Lower leg skin (tissue), 4 donors: ENCODE results near the gene SHANK1. TPM values are rescaled to one million over a fixed set of nuclear protein-coding genes. Genes with fewer than 3 reads are reported as not detected.

ENCODE experiments used
- DNase-seq, 2 donors: peaks; one replicate each; pipeline ENCODE4 v3.0.0-alpha.2; 2019; ENCODE audit warnings: low spot score in 2 of 2
- H3K4me3 ChIP-seq: fragments of 200-600 bp; sonication (generic); 2 replicates; pipeline ENCODE4 v1.5.1; 2017; ENCODE audit warnings: mild to moderate bottlenecking, low read depth; ENCODE audit not compliant: poor library complexity, severe bottlenecking
- CTCF ChIP-seq, 3 donors: fragments of 450-650 bp; IDR thresholded peaks; one replicate each; pipeline ENCODE4 v1.5.1; 2016; ENCODE audit warnings: antibody characterized with exemption in 3 of 3, mild to moderate bottlenecking in 3 of 3, moderate library complexity in 2 of 3
- POLR2A ChIP-seq, 2 donors: fragments of 450-650 bp; IDR thresholded peaks; one replicate each; pipeline ENCODE4 v1.6.1; 2016 to 2017; ENCODE audit warnings: antibody characterized with exemption in 2 of 2, mild to moderate bottlenecking in 1 of 2, moderate library complexity in 1 of 2
- WGBS, 2 donors: methylation state at CpG; one replicate each; pipeline ENCODE4 v1.1.5; 2018; 5-methylcytosine and 5-hydroxymethylcytosine counted together
- intact Hi-C: fragments of 100-400 bp; cut with DNase I; formaldehyde crosslinking; loops from one replicate; pipeline ENCODE4 v1.15.0; 2023; ENCODE audit warnings: low total_unique reads
- total RNA-seq, 4 donors: library from RNA; depleted of rRNA; stranded (reverse); fragments of >200 nt; gene quantifications; one replicate each; pipeline ENCODE4 v1.1.0, GENCODE V29; 2016

SHANK1 gene
- total RNA-seq, 4 donors from 2014 or later = 0.30 to 1.6 (median 0.67) TPM

DNA sequence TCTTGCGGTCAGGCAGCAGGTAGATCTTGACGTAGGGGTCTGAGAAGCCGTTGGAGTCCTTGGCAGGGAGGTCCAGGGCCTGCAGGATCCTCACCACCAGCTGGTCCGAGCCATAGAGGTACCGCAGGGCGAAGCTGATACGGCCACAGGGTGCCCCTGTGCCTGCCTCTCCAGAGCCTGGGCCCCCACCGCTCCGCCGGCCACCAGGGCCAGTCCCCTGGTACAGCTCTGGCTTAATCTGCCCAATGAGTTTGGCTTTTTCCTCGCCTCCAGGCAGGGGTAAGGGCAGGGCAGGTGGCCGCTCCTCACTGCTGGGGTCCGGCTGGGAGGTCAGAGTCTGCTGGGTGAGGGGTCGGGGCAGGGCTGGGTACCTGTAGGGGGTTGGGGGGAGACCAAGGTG lies 89.8 kb downstream of the SHANK1 start:
- intact Hi-C loops = no loop called here

GRCh38 chr19:50629194-50629593 lies 90.4 kb downstream of the SHANK1 start:
- no peak for DNase-seq
- 79 to 80% methylated on average over 20 of the region's 20 CpGs for WGBS, 2 donors
- no peak overlapping the region for H3K4me3 ChIP-seq
- TF ChIP-seq POLR2A (IDR thresholded peaks at IDR 0.05) (no peak), CTCF (IDR thresholded peaks at IDR 0.05) (no peak)
- intact Hi-C loops = no loop called here

More for the DNA sequence above, 89.8 kb downstream of the SHANK1 start:
- TF ChIP-seq CTCF (IDR thresholded peaks at IDR 0.05) (no peak), POLR2A (IDR thresholded peaks at IDR 0.05) (no peak)
- 68 to 73% methylated on average over 9 to 10 of the region's 14 CpGs for WGBS, 2 donors
- no peak for DNase-seq
- no peak overlapping the region for H3K4me3 ChIP-seq

- DNase-seq = no peak
- TF ChIP-seq CTCF (IDR thresholded peaks at IDR 0.05) = no peak
- intact Hi-C loops = no loop called here
- H3K4me3 ChIP-seq = no peak overlapping the region
- 87 to 88% methylated on average over 7 of the region's 7 CpGs for WGBS, 2 donors
These were observed 91.1 kb downstream of the SHANK1 start for GRCh38 chr19:50628551-50628950.

DNA sequence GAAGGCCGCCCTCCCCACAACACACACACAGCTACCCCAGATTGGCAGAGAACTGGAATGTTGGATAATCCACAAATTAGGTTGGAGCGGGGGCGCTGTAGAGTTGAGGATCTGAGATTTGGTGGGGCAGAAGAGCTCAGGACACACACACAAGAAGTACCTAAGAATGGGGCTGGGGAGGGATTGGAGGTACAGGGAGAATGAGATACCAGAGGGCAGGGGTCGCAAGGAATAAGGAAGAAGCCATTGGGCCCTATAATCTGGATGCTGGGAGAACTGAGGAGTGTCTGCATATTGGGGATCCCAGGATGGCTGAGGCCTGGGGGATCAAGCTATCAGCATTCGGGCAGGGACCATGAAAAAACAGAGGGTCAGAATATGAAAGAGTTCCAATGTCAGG lies 91.5 kb downstream of the SHANK1 start:
- 87 to 88% methylated on average over 5 of the region's 5 CpGs for WGBS, 2 donors
- intact Hi-C loops = no loop called here
- TF ChIP-seq POLR2A (IDR thresholded peaks at IDR 0.05) (no peak), CTCF (IDR thresholded peaks at IDR 0.05) (no peak)
- no peak for DNase-seq
- no peak overlapping the region for H3K4me3 ChIP-seq

DNA sequence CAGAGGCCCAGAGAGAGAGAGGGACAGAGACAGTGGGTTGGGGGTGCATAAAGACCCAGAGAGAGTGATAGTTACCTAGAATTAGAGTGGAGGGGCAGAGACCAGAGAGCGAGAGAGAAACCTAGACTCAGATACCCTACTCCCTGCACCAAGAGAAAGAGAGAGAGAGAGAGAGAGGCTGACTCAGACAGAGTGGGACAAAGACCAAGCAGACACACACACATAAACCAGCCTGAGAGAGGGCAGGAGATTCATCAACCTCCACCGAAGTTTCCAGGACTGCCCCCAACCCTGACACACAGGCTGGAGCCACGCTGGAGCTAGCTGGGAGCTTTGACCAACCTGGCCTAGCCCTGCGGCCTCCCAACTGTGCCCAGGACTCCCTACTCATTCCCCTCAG lies 92.8 kb downstream of the SHANK1 start:
- 65 to 78% methylated on average over 4 of the region's 4 CpGs for WGBS, 2 donors
- H3K4me3 ChIP-seq = no peak overlapping the region
- no peak for TF ChIP-seq CTCF (IDR thresholded peaks at IDR 0.05)
- no peak for TF ChIP-seq POLR2A (IDR thresholded peaks at IDR 0.05)
- intact Hi-C loops = no loop called here
- no peak for DNase-seq

DNA sequence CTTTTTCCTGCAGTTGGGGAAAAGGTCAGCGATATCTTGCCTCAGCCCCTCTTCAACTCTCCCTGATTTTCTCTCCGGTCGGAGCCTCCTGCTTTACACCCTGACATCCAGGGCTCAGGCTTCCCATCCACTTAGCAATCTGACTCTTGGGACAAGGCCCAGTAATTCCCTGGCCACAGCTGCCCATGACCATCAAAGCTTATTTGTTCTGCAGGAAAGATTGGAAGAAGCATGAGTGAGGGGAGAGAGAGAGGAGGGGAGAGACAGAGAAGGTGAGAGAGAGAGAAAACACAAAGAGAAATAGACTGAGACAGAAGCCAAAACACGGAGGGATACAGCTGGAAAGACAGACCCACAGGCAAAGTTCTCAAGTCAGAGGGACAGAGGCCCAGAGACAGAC lies 93.6 kb downstream of the SHANK1 start:
- DNase-seq = no peak
- no peak overlapping the region for H3K4me3 ChIP-seq
- TF ChIP-seq CTCF (IDR thresholded peaks at IDR 0.05) = no peak
- no peak for TF ChIP-seq POLR2A (IDR thresholded peaks at IDR 0.05)
- 67 to 75% methylated on average over 4 of the region's 4 CpGs for WGBS, 2 donors
- intact Hi-C loops = no loop called here
